K562 (cell line): ENCODE data around the gene NRXN2. TPM values are rescaled to one million over a fixed set of nuclear protein-coding genes. Genes with fewer than 3 reads are reported as not detected.

Experiments
- ATAC-seq: fragments of 200-7000 bp; cut with Tn5 transposase; 3 replicates; pipeline ENCODE4 v1.9.1; 2020; ENCODE audit warnings: moderate library complexity
- BruUV-seq: library from RNA; stranded (reverse); fragments of 400-500 nt; replicated peaks from 2 replicates; lab custom pipeline; 2021; lab: Mats Ljungman, UMichigan
- CTCF ChIA-PET: fragments of 300-600 bp; formaldehyde crosslinking; extraction: SDS; loops from one replicate; lab custom pipeline; 2021; ENCODE audit warnings: low intra/inter-chr PET ratio; lab: Yijun Ruan, JAX
- POLR2A ChIA-PET: fragments of 300-600, 350-650 bp; sonication (Branson Sonifier 250); formaldehyde crosslinking; extraction: SDS; loops from one replicate; lab custom pipeline; 2021; ENCODE audit warnings: antibody characterized with exemption, inconsistent platforms; lab: Yijun Ruan, JAX
- DNase-seq, 4 experiments: peaks; one replicate each; pipeline versions ENCODE4 v3.0.0 to v3.0.0-alpha.2; 2011 to 2018; ENCODE audit warnings: low spot score in 3 of 4, mixed read lengths in 3 of 4; ENCODE audit errors: extremely low read depth in 1 of 4
- FAIRE-seq: peaks from 2 replicates; lab custom pipeline; 2011; peaks lifted over from hg19 to GRCh38; lab: Jason Lieb, UNC
- H2AFZ ChIP-seq: 2 replicates; pipeline ENCODE4 v1.6.0; 2011; ENCODE audit warnings: low read depth, low read length, control low read depth, inconsistent platforms
- H3K27ac ChIP-seq: fragments of 200-600 bp; 3 replicates; pipeline ENCODE4 v1.8.0; 2011; ENCODE audit warnings: low read depth, mild to moderate bottlenecking, control low read depth, inconsistent platforms, low read length, moderate library complexity, mixed read lengths; ENCODE audit errors: extremely low read depth
- H3K27me3 ChIP-seq, 2 experiments: fragments of 300-600 bp in 1 of 2; 2 replicates in 1 of 2; 3 replicates in 1 of 2; pipeline versions ENCODE4 v1.6.0 to v1.8.0; 2011; ENCODE audit warnings: inconsistent platforms in 2 of 2, low read length in 2 of 2, mild to moderate bottlenecking in 1 of 2, mixed read lengths in 1 of 2, moderate library complexity in 1 of 2; ENCODE audit not compliant: control insufficient read depth in 2 of 2, insufficient read depth in 2 of 2
- H3K36me3 ChIP-seq: fragments of 300-600 bp; 3 replicates; pipeline ENCODE4 v1.8.0; 2011; ENCODE audit warnings: mild to moderate bottlenecking, low read length, inconsistent platforms; ENCODE audit not compliant: control insufficient read depth, insufficient read depth
- H3K4me1 ChIP-seq, 2 experiments: fragments of 200-600 bp in 1 of 2; replicated peaks in 1 of 2; 2 replicates in 1 of 2; 3 replicates in 1 of 2; pipeline versions ENCODE4 v1.5.1 to v1.8.0; 2011; ENCODE audit warnings: inconsistent platforms in 2 of 2, low read length in 2 of 2, mild to moderate bottlenecking in 1 of 2, mixed read lengths in 1 of 2, moderate library complexity in 1 of 2; ENCODE audit not compliant: control insufficient read depth in 2 of 2, insufficient read depth in 2 of 2
- H3K4me2 ChIP-seq: 2 replicates; pipeline ENCODE4 v1.6.1; 2011; ENCODE audit warnings: low read length, control low read depth, inconsistent platforms, mixed read lengths; ENCODE audit not compliant: insufficient read depth
- H3K4me3 ChIP-seq: fragments of 200-600 bp; sonication (generic), shearing (Covaris generic); 2 replicates; pipeline ENCODE4 v1.5.1; 2016; ENCODE audit warnings: control low read depth, inconsistent platforms
- H3K79me2 ChIP-seq: fragments of 200-600 bp; 3 replicates; pipeline ENCODE4 v1.8.0; 2011; ENCODE audit warnings: low read length, inconsistent platforms; ENCODE audit not compliant: control insufficient read depth, insufficient read depth
- H3K9ac ChIP-seq, 2 experiments: 2 replicates each; pipeline versions ENCODE4 v1.6.0 to v1.6.1; 2011; ENCODE audit warnings: low read depth in 2 of 2, low read length in 2 of 2, control low read depth in 1 of 2, inconsistent platforms in 1 of 2, mild to moderate bottlenecking in 1 of 2, mixed read lengths in 1 of 2; ENCODE audit not compliant: insufficient read depth in 1 of 2
- H3K9me1 ChIP-seq: one replicate; pipeline ENCODE4 v1.6.0; 2011; ENCODE audit warnings: inconsistent platforms, mild to moderate bottlenecking, low read length, moderate library complexity; ENCODE audit not compliant: control insufficient read depth, insufficient read depth
- H3K9me3 ChIP-seq: replicated peaks from 2 replicates; pipeline ENCODE4 v1.5.1; 2011; ENCODE audit warnings: low read depth, low read length, inconsistent platforms; ENCODE audit not compliant: control insufficient read depth, insufficient read depth
- H4K20me1 ChIP-seq: replicated peaks from 2 replicates; pipeline ENCODE4 v1.6.1; 2011; ENCODE audit warnings: low read length, inconsistent platforms, mixed read lengths; ENCODE audit not compliant: control insufficient read depth, insufficient read depth
- BCOR ChIP-seq: fragments of 450-650 bp; IDR thresholded peaks from 2 replicates; pipeline ENCODE4 v1.6.1; 2016
- CHD1 ChIP-seq: fragments of 200-600 bp; sonication (generic); IDR thresholded peaks from one replicate; pipeline ENCODE4 v1.6.1; 2012; ENCODE audit warnings: mild to moderate bottlenecking, moderate library complexity, low read length, inconsistent platforms
- REST ChIP-seq, 2 experiments: fragments of 450-650 bp; formaldehyde crosslinking in 1 of 2; IDR thresholded peaks; 2 replicates each; pipeline versions ENCODE4 v1.4.0 to v1.6.1; 2014 to 2020; ENCODE audit warnings: mild to moderate bottlenecking in 2 of 2, borderline replicate concordance in 1 of 2, low read depth in 1 of 2
- RFX1 ChIP-seq: fragments of 450-650 bp; IDR thresholded peaks from 2 replicates; pipeline ENCODE4 v1.6.1; 2016; ENCODE audit warnings: mild to moderate bottlenecking, moderate library complexity
- WGBS: fragments of 100-300 bp; shearing (Covaris generic); methylation state at CpG from one replicate; pipeline ENCODE4 v1.1.6; 2016; ENCODE audit warnings: low coverage, mixed read lengths; ENCODE audit not compliant: insufficient coverage; ENCODE audit errors: missing lambda C conversion rate; 5-methylcytosine and 5-hydroxymethylcytosine counted together
- in situ Hi-C: fragments of 300-500 bp; cut with MboI; formaldehyde crosslinking; loops from 4 replicates; pipeline ENCODE4 v1.15.0; 2018; ENCODE audit warnings: inconsistent platforms, mixed read lengths
- intact Hi-C: fragments of 100-400 bp; cut with micrococcal nuclease; formaldehyde crosslinking; loops from 2 replicates; pipeline ENCODE4 v1.14.2; 2022
- polyA plus RNA-seq, 8 experiments: library from polyadenylated mRNA; depleted of rRNA in 4 of 8; stranded (reverse) in 5 of 8; unstranded in 3 of 8; fragments of >200 nt; fragmentation: Nextera tagmentation in 2 of 8; fragmentation: Illumina TruSeq in 1 of 8; extraction: Ambion mirVana in 2 of 8; extraction: Trizol in 1 of 8; gene quantifications; 2 replicates each; pipeline versions ENCODE4 v1.2.1 to v1.2.3, GENCODE V29; 2011 to 2014; ENCODE audit warnings: inconsistent platforms in 1 of 8, missing spikeins in 1 of 8
- total RNA-seq, 7 experiments: library from RNA; depleted of rRNA in 6 of 7; stranded (reverse); fragments of >200 nt in 6 of 7; fragmentation: Illumina TruSeq in 2 of 7; extraction: Trizol in 2 of 7; gene quantifications; 2 replicates each; pipeline versions ENCODE4 v1.2.1 to v1.2.3, GENCODE V29; 2011 to 2021; ENCODE audit warnings: low replicate concordance in 1 of 7

NRXN2 gene
- total and polyA plus RNA-seq, 9 of the 15 experiments (the other 6 are each of a cell fraction or from before 2014, with no cell fraction given) = 0.07 to 0.47 (median 0.15) TPM; not detected in 4

DNA sequence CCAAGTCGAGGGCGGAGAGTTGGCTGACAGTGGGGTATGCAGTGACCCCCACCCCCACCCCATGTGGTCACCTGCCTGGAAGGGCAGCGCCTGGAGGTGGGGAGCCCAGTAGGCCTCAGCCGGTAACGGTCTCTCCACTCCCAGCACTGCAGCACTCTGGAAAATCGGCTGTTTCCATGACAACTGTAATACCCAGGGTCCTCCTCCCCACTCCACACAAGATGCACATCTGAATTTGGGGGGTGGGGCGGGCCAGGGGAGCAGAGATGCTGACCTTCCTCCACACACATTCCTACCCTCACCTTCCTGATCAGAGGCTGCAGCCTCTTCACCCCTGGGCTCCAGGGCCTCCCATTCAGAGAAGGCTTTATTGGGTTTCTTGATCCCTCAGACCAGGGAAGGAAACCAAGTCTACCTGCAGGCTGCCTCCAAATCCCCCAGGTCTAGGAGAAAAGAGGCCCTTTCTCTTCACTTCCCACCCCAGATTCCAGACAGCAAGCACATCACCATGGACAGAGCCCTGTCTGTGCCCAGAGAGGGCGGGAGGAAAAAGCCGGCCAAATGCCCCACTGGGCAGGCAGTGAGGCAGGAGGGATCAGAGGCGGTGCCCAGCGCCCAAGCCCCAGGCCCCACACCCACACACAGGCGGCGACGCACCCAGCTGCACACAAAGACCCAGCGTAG is 85.5 kb downstream of the NRXN2 start:
- ChIA-PET POLR2A (no interaction called here), CTCF (no interaction called here)
- H3K79me2 ChIP-seq = no peaks in the 10 kb centered on the region
- peaks cover 0 to 13% of the 10 kb centered on the region in 2 experiments; a peak in 2 of 5 replicates for H3K4me1 ChIP-seq
- no peak for ATAC-seq
- no peak overlapping the region for H3K27ac ChIP-seq
- BruUV-seq = no TSS peak
- H3K4me2 ChIP-seq = no peak overlapping the region
- H2AFZ ChIP-seq = no peak overlapping the region
- DNase-seq = no peak
- FAIRE-seq = no peak
- WGBS = 7% methylated on average over 13 of the region's 15 CpGs
- TF ChIP-seq RFX1 = peak; percentile 76
- peak; percentile 57 for TF ChIP-seq REST (IDR thresholded peaks at IDR 0.05; ENCODE audit: borderline replicate concordance)
- no peak for TF ChIP-seq REST (CRISPR knock-in tag; IDR thresholded peaks at IDR 0.05; ENCODE audit: low read depth)
- TF ChIP-seq BCOR = no peak
- TF ChIP-seq CHD1 = no peak
- intact Hi-C loops (no loop called here), in situ Hi-C loops (no loop called here)
- H3K9me3 ChIP-seq = no peaks in the 10 kb centered on the region
- H4K20me1 ChIP-seq = 0 out of 2 replicates have a peak, but pooled peaks cover 4% of the 10 kb centered on the region
- peaks cover 13 to 73% of the 10 kb centered on the region in 2 experiments for H3K27me3 ChIP-seq
- no peaks in the 10 kb centered on the region for H3K36me3 ChIP-seq
- 0 out of 4 replicates have a peak overlapping the region, but pooled peaks of 1 of the 2 experiments have one; percentile 63 for H3K9ac ChIP-seq
- H3K9me1 ChIP-seq = no peaks in the 10 kb centered on the region
- no peak overlapping the region for H3K4me3 ChIP-seq
